Upper lobe of left lung (tissue), 6 donors: ENCODE measurements around the gene NDUFA5. TPM values are rescaled to one million over a fixed set of nuclear protein-coding genes. Genes with fewer than 3 reads are reported as not detected.
"Not testable (repeated sequence)": the region's sequence is repeated elsewhere in the genome, so short reads cannot be mapped to it uniquely, and the experiment has no call there.

ENCODE experiments used
- ATAC-seq, 2 donors: fragments of 200-7000 bp; cut with Tn5 transposase; one replicate each; pipeline ENCODE4 v1.9.1; 2022; ENCODE audit warnings: mild to moderate bottlenecking in 2 of 2, moderate library complexity in 2 of 2; ENCODE audit not compliant: low FRiP score in 2 of 2
- DNase-seq, 2 donors: peaks; one replicate each; pipeline ENCODE4 v3.0.0-alpha.2; 2019 to 2020
- H3K27ac ChIP-seq, 4 donors: fragments of 200-600 bp; sonication (generic); one replicate each; pipeline ENCODE4 v1.5.1; 2016 to 2019
- H3K27me3 ChIP-seq, 4 donors: fragments of 200-600 bp; sonication (generic); one replicate each; pipeline ENCODE4 v1.5.1; 2017 to 2019
- H3K36me3 ChIP-seq, 4 donors: fragments of 200-600 bp; sonication (generic); one replicate each; pipeline ENCODE4 v1.5.1; 2016 to 2019
- H3K4me1 ChIP-seq, 4 donors: fragments of 200-600 bp; sonication (generic); one replicate each; pipeline ENCODE4 v1.5.1; 2018 to 2019
- H3K4me3 ChIP-seq, 4 donors: fragments of 200-600 bp; sonication (generic); one replicate each; pipeline ENCODE4 v1.5.1; 2017 to 2019; ENCODE audit warnings: mild to moderate bottlenecking in 2 of 4, moderate library complexity in 1 of 4
- H3K9me3 ChIP-seq, 4 donors: fragments of 200-600 bp; sonication (generic); one replicate each; pipeline ENCODE4 v1.5.1; 2018 to 2019
- EP300 ChIP-seq, 4 donors: sonication (generic); formaldehyde crosslinking; IDR thresholded peaks; one replicate each; pipeline ENCODE4 v1.5.1; 2017; ENCODE audit warnings: antibody characterized with exemption in 4 of 4, control low read depth in 2 of 4
- POLR2A ChIP-seq, 4 donors: fragments of 450-650 bp; IDR thresholded peaks; one replicate each; pipeline ENCODE4 v1.5.1; 2016 to 2017; ENCODE audit warnings: antibody characterized with exemption in 4 of 4, mild to moderate bottlenecking in 2 of 4
- POLR2AphosphoS5 ChIP-seq, 2 donors: sonication (generic); formaldehyde crosslinking; IDR thresholded peaks; one replicate each; pipeline ENCODE4 v1.5.1; 2017; ENCODE audit warnings: antibody characterized with exemption in 2 of 2
- WGBS, 2 donors: methylation state at CpG; one replicate each; pipeline ENCODE4 v1.1.5; 2017 to 2018; 5-methylcytosine and 5-hydroxymethylcytosine counted together
- total RNA-seq, 6 donors: library from RNA; depleted of rRNA in 4 of 6; stranded (reverse); fragments of >200 nt in 4 of 6; gene quantifications; one replicate each; pipeline versions ENCODE4 v1.1.0 to v1.2.1, GENCODE V29; 2016 to 2021
- TF ChIP-seq, protein P1 (sequence below), 6 experiments: fragments of 450-650 bp in 4 of 6; fragments of 200-600 bp in 2 of 6; sonication (generic) in 2 of 6; IDR thresholded peaks; one replicate each; pipeline ENCODE4 v1.5.1; 2016 to 2019; ENCODE audit warnings: antibody characterized with exemption in 6 of 6
- donor health status: DM: no; HTN: no; CAD: no; lungs with moderate emphysema.
- donor health status: DM: no; HTN: yes; CAD: no; lungs with severe emphysema.

The NDUFA5 gene
- total RNA-seq, 6 donors from 2014 or later: 11.5 to 65.8 (median 43.0) TPM

GRCh38 chr7:123555484-123555883 lies 2.1 kb downstream of the NDUFA5 start:
- TF ChIP-seq POLR2AphosphoS5 (IDR thresholded peaks at IDR 0.05): no peak
- TF ChIP-seq, protein P1, sequence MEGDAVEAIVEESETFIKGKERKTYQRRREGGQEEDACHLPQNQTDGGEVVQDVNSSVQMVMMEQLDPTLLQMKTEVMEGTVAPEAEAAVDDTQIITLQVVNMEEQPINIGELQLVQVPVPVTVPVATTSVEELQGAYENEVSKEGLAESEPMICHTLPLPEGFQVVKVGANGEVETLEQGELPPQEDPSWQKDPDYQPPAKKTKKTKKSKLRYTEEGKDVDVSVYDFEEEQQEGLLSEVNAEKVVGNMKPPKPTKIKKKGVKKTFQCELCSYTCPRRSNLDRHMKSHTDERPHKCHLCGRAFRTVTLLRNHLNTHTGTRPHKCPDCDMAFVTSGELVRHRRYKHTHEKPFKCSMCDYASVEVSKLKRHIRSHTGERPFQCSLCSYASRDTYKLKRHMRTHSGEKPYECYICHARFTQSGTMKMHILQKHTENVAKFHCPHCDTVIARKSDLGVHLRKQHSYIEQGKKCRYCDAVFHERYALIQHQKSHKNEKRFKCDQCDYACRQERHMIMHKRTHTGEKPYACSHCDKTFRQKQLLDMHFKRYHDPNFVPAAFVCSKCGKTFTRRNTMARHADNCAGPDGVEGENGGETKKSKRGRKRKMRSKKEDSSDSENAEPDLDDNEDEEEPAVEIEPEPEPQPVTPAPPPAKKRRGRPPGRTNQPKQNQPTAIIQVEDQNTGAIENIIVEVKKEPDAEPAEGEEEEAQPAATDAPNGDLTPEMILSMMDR (IDR thresholded peaks at IDR 0.05): no peak
- no peak for TF ChIP-seq POLR2A (IDR thresholded peaks at IDR 0.05)
- no peak for TF ChIP-seq EP300 (IDR thresholded peaks at IDR 0.05)
- H3K27ac ChIP-seq: no peak overlapping the region
- no peak for ATAC-seq
- no peaks in the 10 kb centered on the region for H3K27me3 ChIP-seq
- H3K36me3 ChIP-seq: peaks cover 0 to 15% (median 1%) of the 10 kb centered on the region in 4 donors
- no peak for DNase-seq
- H3K4me3 ChIP-seq: no peak overlapping the region
- peaks cover 16 to 35% (median 26%) of the 10 kb centered on the region in 4 donors for H3K4me1 ChIP-seq
- no peaks in the 10 kb centered on the region for H3K9me3 ChIP-seq

GRCh38 chr7:123553159-123553558 lies 4.5 kb downstream of the NDUFA5 start:
- no peak overlapping the region for H3K27ac ChIP-seq
- H3K27me3 ChIP-seq: no peaks in the 10 kb centered on the region
- TF ChIP-seq POLR2A (IDR thresholded peaks at IDR 0.05) (no peak), EP300 (IDR thresholded peaks at IDR 0.05) (no peak), POLR2AphosphoS5 (IDR thresholded peaks at IDR 0.05) (no peak)
- TF ChIP-seq, protein P1 (IDR thresholded peaks at IDR 0.05): no peak
- no peaks in the 10 kb centered on the region for H3K9me3 ChIP-seq
- no peak overlapping the region for H3K4me3 ChIP-seq
- WGBS, 2 donors: 89% methylated on average over 3 of the region's 3 CpGs
- no peak for ATAC-seq
- H3K36me3 ChIP-seq: peaks cover 0 to 31% (median 7%) of the 10 kb centered on the region in 4 donors
- peaks cover 13 to 35% (median 23%) of the 10 kb centered on the region in 4 donors for H3K4me1 ChIP-seq
- no peak for DNase-seq

- peaks cover 13 to 35% (median 22%) of the 10 kb centered on the region in 4 donors for H3K4me1 ChIP-seq
- WGBS, 2 donors: 97 to 98% methylated on average over 2 of the region's 2 CpGs
- H3K9me3 ChIP-seq: no peaks in the 10 kb centered on the region
These were observed 5.0 kb downstream of the NDUFA5 start for GRCh38 chr7:123552641-123553040.

GRCh38 chr7:123552134-123552533 lies 5.5 kb downstream of the NDUFA5 start:
- ATAC-seq, H3K9me3 ChIP-seq, H3K27ac ChIP-seq, H3K27me3 ChIP-seq, DNase-seq, H3K4me3 ChIP-seq: not testable (repeated sequence)
- Histone ChIP-seq H3K36me3 (peaks cover 0 to 31% (median 7%) of the 10 kb centered on the region in 4 donors), H3K4me1 (peaks cover 13 to 35% (median 22%) of the 10 kb centered on the region in 4 donors)

More at GRCh38 chr7:123552641-123553040, 5.0 kb downstream of the NDUFA5 start:
- ATAC-seq (no peak), DNase-seq (no peak)
- no peak overlapping the region for H3K4me3 ChIP-seq
- no peaks in the 10 kb centered on the region for H3K27me3 ChIP-seq
- no peak overlapping the region for H3K27ac ChIP-seq
- TF ChIP-seq EP300 (IDR thresholded peaks at IDR 0.05): no peak
- peaks cover 0 to 31% (median 7%) of the 10 kb centered on the region in 4 donors for H3K36me3 ChIP-seq

DNA sequence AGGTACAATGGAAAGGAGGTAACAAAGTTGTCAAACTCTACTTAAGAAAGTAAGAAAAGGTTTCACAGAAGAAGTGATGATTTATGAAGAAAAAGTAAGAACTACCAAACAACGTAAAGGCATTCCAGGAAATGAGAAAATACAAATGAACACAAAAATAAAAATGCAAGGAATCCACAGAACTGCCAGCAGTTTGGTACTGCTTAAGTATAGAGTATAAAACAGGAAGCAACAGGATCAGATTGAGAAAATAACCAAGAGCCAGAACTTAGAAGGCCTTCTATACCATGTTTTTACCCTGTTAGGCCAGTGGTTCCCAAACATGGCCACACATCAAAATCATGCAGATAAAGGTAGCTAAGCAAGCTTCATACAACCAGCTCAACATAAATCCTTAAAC lies 9.2 kb downstream of the NDUFA5 start:
- TF ChIP-seq, protein P1 (IDR thresholded peaks at IDR 0.05): no peak
- TF ChIP-seq POLR2A (IDR thresholded peaks at IDR 0.05): no peak
- no peak for TF ChIP-seq EP300 (IDR thresholded peaks at IDR 0.05)
- peaks cover 0 to 50% (median 6%) of the 10 kb centered on the region in 4 donors for H3K36me3 ChIP-seq
- ATAC-seq: no peak
- H3K4me3 ChIP-seq: no peak overlapping the region
- no peaks in the 10 kb centered on the region for H3K27me3 ChIP-seq
- DNase-seq: no peak
- 83 to 89% methylated on average over 1 of the region's 1 CpG for WGBS, 2 donors
- no peaks in the 10 kb centered on the region for H3K9me3 ChIP-seq
- H3K4me1 ChIP-seq: peaks cover 0 to 5% (median 2%) of the 10 kb centered on the region in 4 donors
- no peak overlapping the region for H3K27ac ChIP-seq

GRCh38 chr7:123539871-123540270 lies 17.7 kb downstream of the NDUFA5 start:
- DNase-seq: no peak
- H3K27me3 ChIP-seq: no peaks in the 10 kb centered on the region
- no peak overlapping the region for H3K4me3 ChIP-seq
- peaks cover 0 to 4% (median 0%) of the 10 kb centered on the region in 4 donors for H3K4me1 ChIP-seq
- H3K36me3 ChIP-seq: peaks cover 0 to 21% (median 0%) of the 10 kb centered on the region in 4 donors
- H3K27ac ChIP-seq: no peak overlapping the region
- TF ChIP-seq, protein P1 (IDR thresholded peaks at IDR 0.05): no peak
- TF ChIP-seq EP300 (IDR thresholded peaks at IDR 0.05) (no peak), POLR2AphosphoS5 (IDR thresholded peaks at IDR 0.05) (no peak), POLR2A (IDR thresholded peaks at IDR 0.05) (no peak)
- WGBS, 2 donors: 33 to 50% methylated on average over 1 of the region's 1 CpG
- H3K9me3 ChIP-seq: no peaks in the 10 kb centered on the region
- no peak for ATAC-seq
